Panc1 (cell line): Measurements from ENCODE around the gene DNAH7.

Experiments used
- CTCF ChIP-seq: fragments of 450-650 bp; IDR thresholded peaks from 2 replicates; pipeline ENCODE4 v1.5.1; 2017; ENCODE audit warnings: mild to moderate bottlenecking
- POLR2AphosphoS5 ChIP-seq: IDR thresholded peaks from 2 replicates; pipeline ENCODE4 v1.6.1; 2012; ENCODE audit warnings: mild to moderate bottlenecking, low read depth, low read length, moderate library complexity
- REST ChIP-seq, 2 experiments: IDR thresholded peaks; 2 replicates each; pipeline ENCODE4 v1.6.1; 2011 to 2012; ENCODE audit warnings: low read depth in 2 of 2, control low read depth in 1 of 2, low read length in 1 of 2, mild to moderate bottlenecking in 1 of 2, moderate library complexity in 1 of 2; ENCODE audit not compliant: insufficient read depth in 1 of 2
- SIN3A ChIP-seq: IDR thresholded peaks from 2 replicates; pipeline ENCODE4 v1.6.1; 2012; ENCODE audit warnings: low read depth, mild to moderate bottlenecking, low read length, moderate library complexity, borderline replicate concordance; ENCODE audit not compliant: insufficient read depth
- TCF7L2 ChIP-seq: IDR thresholded peaks from 2 replicates; pipeline ENCODE4 v1.6.1; 2011; ENCODE audit warnings: mild to moderate bottlenecking, low read depth, low read length, inconsistent platforms

- TF ChIP-seq CTCF (no peak), POLR2AphosphoS5 (no peak), SIN3A (no peak), REST (IDR thresholded peaks at IDR 0.05; ENCODE audit: insufficient read depth in 1 of 2, low read depth in 2 of 2, low read length in 1 of 2) (no peak), TCF7L2 (no peak)
Measured at GRCh38 chr2:196000551-196000950, 68.1 kb downstream of the DNAH7 start.
